Neural cell (in vitro differentiated cells): ENCODE results near the gene WFDC12.

Experiments used
- TF ChIP-seq, protein P1 (sequence below): fragments of 450-650 bp; IDR thresholded peaks from 2 replicates; pipeline ENCODE4 v1.5.1; 2014; ENCODE audit warnings: antibody characterized with exemption, mild to moderate bottlenecking, moderate library complexity; ENCODE audit not compliant: poor library complexity, severe bottlenecking
- TF ChIP-seq, protein P2 (sequence below): IDR thresholded peaks from 2 replicates; pipeline ENCODE4 v1.6.1; 2012; ENCODE audit warnings: borderline replicate concordance

DNA sequence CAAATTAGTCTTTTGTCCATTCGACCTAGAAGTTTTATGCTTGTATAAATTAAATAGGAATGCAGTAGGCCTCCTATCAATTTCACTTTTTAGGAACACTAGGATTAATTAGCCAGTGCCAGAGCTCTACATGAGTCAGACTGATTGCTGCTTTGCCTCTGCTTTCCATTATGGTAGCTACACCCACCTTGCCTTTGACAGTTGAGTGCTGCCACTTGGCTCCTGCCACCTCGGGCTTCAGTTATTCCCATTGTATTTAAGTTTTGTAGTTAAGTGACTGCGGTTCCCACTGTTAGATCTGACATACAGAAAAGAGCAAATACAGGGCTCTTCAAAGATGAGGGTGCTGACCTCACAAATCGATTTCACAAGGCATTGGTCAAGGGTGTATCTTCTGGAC, 16.6 kb upstream of the WFDC12 start:
- TF ChIP-seq, protein P1, sequence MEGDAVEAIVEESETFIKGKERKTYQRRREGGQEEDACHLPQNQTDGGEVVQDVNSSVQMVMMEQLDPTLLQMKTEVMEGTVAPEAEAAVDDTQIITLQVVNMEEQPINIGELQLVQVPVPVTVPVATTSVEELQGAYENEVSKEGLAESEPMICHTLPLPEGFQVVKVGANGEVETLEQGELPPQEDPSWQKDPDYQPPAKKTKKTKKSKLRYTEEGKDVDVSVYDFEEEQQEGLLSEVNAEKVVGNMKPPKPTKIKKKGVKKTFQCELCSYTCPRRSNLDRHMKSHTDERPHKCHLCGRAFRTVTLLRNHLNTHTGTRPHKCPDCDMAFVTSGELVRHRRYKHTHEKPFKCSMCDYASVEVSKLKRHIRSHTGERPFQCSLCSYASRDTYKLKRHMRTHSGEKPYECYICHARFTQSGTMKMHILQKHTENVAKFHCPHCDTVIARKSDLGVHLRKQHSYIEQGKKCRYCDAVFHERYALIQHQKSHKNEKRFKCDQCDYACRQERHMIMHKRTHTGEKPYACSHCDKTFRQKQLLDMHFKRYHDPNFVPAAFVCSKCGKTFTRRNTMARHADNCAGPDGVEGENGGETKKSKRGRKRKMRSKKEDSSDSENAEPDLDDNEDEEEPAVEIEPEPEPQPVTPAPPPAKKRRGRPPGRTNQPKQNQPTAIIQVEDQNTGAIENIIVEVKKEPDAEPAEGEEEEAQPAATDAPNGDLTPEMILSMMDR, result no peak
- TF ChIP-seq, protein P2, sequence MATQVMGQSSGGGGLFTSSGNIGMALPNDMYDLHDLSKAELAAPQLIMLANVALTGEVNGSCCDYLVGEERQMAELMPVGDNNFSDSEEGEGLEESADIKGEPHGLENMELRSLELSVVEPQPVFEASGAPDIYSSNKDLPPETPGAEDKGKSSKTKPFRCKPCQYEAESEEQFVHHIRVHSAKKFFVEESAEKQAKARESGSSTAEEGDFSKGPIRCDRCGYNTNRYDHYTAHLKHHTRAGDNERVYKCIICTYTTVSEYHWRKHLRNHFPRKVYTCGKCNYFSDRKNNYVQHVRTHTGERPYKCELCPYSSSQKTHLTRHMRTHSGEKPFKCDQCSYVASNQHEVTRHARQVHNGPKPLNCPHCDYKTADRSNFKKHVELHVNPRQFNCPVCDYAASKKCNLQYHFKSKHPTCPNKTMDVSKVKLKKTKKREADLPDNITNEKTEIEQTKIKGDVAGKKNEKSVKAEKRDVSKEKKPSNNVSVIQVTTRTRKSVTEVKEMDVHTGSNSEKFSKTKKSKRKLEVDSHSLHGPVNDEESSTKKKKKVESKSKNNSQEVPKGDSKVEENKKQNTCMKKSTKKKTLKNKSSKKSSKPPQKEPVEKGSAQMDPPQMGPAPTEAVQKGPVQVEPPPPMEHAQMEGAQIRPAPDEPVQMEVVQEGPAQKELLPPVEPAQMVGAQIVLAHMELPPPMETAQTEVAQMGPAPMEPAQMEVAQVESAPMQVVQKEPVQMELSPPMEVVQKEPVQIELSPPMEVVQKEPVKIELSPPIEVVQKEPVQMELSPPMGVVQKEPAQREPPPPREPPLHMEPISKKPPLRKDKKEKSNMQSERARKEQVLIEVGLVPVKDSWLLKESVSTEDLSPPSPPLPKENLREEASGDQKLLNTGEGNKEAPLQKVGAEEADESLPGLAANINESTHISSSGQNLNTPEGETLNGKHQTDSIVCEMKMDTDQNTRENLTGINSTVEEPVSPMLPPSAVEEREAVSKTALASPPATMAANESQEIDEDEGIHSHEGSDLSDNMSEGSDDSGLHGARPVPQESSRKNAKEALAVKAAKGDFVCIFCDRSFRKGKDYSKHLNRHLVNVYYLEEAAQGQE, result no peak
